Measurements from ENCODE around the gene PRRC2A.

Gene PRRC2A

GRCh38 chr6:31622684-31623091, 2.2 kb downstream of the PRRC2A start:
- DNase-seq (ENCODE audit: low read depth in 2 of 2) = no peak

- DNase-seq (ENCODE audit: low read depth in 2 of 2) = no peak
These were observed 3.6 kb downstream of the PRRC2A start for GRCh38 chr6:31624070-31624469.

- no peak for DNase-seq (ENCODE audit: low read depth in 2 of 2)
These were observed 6.4 kb downstream of the PRRC2A start for GRCh38 chr6:31626952-31627351.

- no peak for DNase-seq (ENCODE audit: low read depth in 2 of 2)
These were observed 7.3 kb downstream of the PRRC2A start for GRCh38 chr6:31627690-31628287.

GRCh38 chr6:31629014-31629413, 8.5 kb downstream of the PRRC2A start:
- no peak for DNase-seq (ENCODE audit: low read depth in 2 of 2)

- DNase-seq (ENCODE audit: low read depth in 2 of 2) = no peak
These were observed 9.8 kb downstream of the PRRC2A start for GRCh38 chr6:31630177-31630934.

- no peak for DNase-seq (ENCODE audit: low read depth in 2 of 2)
These were observed 10.7 kb downstream of the PRRC2A start for GRCh38 chr6:31631209-31631608.

- no peak for DNase-seq (ENCODE audit: low read depth in 2 of 2)
These were observed 11.3 kb downstream of the PRRC2A start for GRCh38 chr6:31631681-31632278.

GRCh38 chr6:31632279-31632946, 11.9 kb downstream of the PRRC2A start:
- DNase-seq (ENCODE audit: low read depth in 2 of 2) = no peak

GRCh38 chr6:31633447-31633846, 12.9 kb downstream of the PRRC2A start:
- DNase-seq (ENCODE audit: low read depth in 2 of 2) = no peak

- DNase-seq (ENCODE audit: low read depth in 2 of 2) = no peak
These were observed 13.6 kb downstream of the PRRC2A start for GRCh38 chr6:31634131-31634530.

GRCh38 chr6:31634969-31635575, 14.6 kb downstream of the PRRC2A start:
- no peak for DNase-seq (ENCODE audit: low read depth in 2 of 2)

GRCh38 chr6:31636698-31637596, 16.4 kb downstream of the PRRC2A start:
- no peak for DNase-seq (ENCODE audit: low read depth in 2 of 2)

GRCh38 chr6:31639043-31639442, 18.5 kb downstream of the PRRC2A start:
- DNase-seq (ENCODE audit: low read depth in 2 of 2) = no peak

- DNase-seq (ENCODE audit: low read depth in 2 of 2) = no peak
These were observed 18.9 kb downstream of the PRRC2A start for GRCh38 chr6:31639449-31639861.

GRCh38 chr6:31640612-31641011, 20.1 kb downstream of the PRRC2A start:
- DNase-seq (ENCODE audit: low read depth in 2 of 2) = no peak

GRCh38 chr6:31641370-31641769, 20.9 kb downstream of the PRRC2A start:
- DNase-seq (ENCODE audit: low read depth in 2 of 2) = no peak

- DNase-seq (ENCODE audit: low read depth in 2 of 2) = no peak
These were observed 22.5 kb downstream of the PRRC2A start for GRCh38 chr6:31642798-31643570.

- no peak for DNase-seq (ENCODE audit: low read depth in 2 of 2)
These were observed 23.4 kb downstream of the PRRC2A start for GRCh38 chr6:31643818-31644454.

- no peak for DNase-seq (ENCODE audit: low read depth in 2 of 2)
These were observed 24.8 kb downstream of the PRRC2A start for GRCh38 chr6:31645325-31645724.
